Epithelial cell of esophagus (primary cell): ENCODE results near the gene TBC1D5.

Source experiments
- DNase-seq: peaks from one replicate; pipeline ENCODE4 v3.0.0; 2010; ENCODE audit warnings: low read depth
- H3K4me3 ChIP-seq: 2 replicates; pipeline ENCODE4 v1.5.1; 2011; ENCODE audit warnings: mild to moderate bottlenecking, low read length, control low read depth
- TF ChIP-seq, protein P1 (sequence below): IDR thresholded peaks from 2 replicates; pipeline ENCODE4 v1.5.1; 2011; ENCODE audit warnings: low read depth, mild to moderate bottlenecking, low read length, control low read depth, inconsistent platforms; ENCODE audit not compliant: insufficient read depth; ENCODE audit errors: missing control alignments

Gene TBC1D5

DNA sequence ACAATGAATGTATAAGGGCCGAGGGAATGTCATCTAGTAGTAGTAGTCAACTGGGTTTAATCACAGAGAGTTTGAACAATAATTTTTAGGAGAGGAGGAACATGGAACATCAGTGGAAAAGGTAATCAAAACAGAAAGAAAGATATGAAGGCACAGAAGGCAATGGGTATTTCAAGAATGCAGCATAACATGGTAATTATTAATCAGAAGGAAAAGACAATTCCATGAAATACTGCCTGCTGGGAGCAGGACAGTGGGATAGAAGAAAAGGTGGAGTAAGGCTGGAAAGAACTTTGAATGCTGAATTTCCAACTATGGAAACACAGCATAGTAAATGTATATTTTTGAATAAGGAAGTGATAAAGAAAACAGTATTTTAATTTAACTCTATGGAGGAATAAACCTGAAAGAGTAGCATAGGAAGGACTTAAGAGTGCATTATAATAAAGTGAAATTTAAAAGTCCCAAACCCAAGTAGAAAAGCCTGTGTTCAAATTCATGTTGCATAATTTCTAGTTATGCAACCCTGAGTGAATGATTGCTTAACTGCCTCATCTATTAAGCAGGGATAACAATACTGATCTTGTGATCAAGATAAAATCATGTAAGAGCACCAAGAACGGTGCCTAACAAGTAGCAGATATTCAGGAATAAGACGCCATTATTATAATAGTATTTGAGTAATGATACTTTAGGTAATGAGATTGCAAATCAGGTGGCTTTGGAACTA, 357.7 kb downstream of the TBC1D5 start:
- no peak overlapping the region for H3K4me3 ChIP-seq
- TF ChIP-seq, protein P1, sequence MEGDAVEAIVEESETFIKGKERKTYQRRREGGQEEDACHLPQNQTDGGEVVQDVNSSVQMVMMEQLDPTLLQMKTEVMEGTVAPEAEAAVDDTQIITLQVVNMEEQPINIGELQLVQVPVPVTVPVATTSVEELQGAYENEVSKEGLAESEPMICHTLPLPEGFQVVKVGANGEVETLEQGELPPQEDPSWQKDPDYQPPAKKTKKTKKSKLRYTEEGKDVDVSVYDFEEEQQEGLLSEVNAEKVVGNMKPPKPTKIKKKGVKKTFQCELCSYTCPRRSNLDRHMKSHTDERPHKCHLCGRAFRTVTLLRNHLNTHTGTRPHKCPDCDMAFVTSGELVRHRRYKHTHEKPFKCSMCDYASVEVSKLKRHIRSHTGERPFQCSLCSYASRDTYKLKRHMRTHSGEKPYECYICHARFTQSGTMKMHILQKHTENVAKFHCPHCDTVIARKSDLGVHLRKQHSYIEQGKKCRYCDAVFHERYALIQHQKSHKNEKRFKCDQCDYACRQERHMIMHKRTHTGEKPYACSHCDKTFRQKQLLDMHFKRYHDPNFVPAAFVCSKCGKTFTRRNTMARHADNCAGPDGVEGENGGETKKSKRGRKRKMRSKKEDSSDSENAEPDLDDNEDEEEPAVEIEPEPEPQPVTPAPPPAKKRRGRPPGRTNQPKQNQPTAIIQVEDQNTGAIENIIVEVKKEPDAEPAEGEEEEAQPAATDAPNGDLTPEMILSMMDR = no peak
- DNase-seq = peak; percentile 61

DNA sequence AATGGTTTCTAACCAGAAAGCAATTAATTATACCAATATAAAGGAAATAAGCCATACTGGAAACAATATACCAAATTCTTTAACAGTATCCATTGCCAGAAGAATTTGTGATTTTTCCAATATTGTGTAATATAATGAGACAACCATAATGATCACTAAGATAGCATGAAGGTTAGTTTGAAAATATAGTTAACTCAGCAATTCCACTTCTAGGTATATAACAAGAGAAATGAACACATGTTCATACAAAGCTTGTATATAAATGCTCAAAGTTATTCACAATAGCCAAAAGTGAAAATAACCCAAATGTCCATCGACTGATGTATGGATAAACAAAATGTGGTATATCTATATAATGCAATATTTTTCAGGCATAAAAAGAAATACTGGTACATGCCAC, 369.1 kb downstream of the TBC1D5 start:
- TF ChIP-seq, protein P1 = no peak
- no peak overlapping the region for H3K4me3 ChIP-seq
- DNase-seq = no peak

DNA sequence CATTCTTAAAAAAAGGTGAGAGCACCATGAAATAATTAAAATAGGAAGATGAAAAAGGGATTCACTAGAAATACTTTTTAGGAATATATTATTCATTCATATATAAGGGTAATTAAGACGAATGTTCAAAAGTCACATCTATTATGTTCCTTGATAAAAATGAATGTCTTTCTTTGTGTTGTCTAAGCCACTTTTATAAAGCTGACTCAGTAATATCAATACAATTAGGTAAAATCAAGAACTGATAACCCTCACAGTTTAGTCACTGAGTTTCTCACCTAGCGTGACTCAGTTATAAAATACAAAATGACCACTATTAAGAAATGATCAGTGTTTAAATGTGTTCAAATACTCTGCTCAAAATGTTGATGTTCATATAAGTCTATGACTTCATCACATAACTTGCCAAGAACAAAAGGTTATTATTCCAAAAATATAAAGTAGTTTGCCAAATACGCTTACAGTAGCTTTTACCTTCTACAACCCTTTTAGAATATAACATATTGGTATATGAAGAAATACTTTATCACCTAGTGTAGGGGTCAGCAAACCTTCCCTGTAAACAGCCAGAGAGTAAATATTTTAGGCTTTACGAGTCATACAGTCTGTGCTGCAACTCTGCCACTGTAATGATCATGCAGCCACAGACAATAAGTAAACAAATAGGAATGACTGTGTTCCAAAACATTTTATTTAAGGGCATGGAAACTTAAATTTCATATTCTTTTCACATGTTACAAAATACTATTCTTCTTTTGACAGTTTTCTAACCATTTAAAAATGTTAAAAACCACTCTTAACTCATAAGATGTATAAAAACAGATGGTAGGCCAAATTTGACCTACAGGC, 369.8 kb downstream of the TBC1D5 start:
- peak; percentile 54 for DNase-seq
- TF ChIP-seq, protein P1 = no peak
- H3K4me3 ChIP-seq = no peak overlapping the region

DNA sequence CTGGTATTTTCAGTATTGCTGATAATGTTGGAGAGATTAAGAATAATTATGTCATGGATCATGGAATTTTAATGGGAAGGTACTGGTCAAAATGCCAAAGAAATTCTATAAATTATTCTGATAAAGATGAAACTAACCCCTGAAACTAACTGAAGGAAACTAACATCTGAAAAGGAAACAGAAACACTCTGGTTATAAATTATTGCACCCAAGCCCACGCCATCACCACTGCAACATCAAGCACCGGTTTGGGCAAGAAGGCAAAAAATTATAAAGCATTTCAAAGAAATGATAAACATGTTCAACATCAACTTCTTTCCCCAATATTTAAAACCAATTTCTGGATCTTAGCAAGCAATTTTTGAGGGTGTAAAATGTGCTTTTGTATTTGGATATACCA, 372.5 kb downstream of the TBC1D5 start:
- no peak overlapping the region for H3K4me3 ChIP-seq
- TF ChIP-seq, protein P1 = no peak
- no peak for DNase-seq

DNA sequence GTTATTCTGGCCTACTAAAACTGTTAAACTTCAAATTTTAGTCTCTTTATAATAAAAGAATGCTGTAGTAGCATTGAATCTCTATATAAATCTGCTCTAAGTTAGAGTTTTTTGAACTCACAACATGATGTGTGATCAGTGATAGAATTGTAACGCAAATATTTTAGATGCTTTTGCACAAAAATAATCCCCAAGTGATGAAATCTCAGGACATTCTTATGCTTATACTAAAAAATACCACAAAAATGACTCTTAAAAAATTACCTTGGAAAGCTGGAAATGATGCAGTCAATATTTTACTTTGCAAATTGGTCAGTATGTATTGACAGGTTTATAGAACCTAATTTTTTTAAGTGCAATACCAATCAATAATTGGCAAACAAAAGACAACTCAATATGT, 375.3 kb downstream of the TBC1D5 start:
- no peak for DNase-seq
- TF ChIP-seq, protein P1 = no peak
- no peak overlapping the region for H3K4me3 ChIP-seq

DNA sequence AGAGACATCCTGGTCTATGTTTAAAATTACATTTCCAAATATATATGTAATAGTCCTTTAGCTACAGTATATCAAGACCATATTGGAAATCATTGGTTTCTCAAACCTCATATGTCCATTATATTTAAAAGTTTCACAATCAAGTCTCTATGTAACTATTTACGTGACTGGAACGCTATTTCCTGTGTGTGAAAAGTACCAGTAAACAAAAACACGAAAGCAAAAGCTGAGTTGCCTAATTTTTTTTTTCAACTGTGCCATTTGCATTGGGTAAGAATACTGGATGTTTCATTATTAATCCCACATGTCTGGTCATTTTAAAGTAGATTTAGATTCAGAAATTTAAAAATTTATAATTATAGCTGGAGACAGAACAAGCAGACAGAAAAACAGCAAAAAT, 381.4 kb downstream of the TBC1D5 start:
- DNase-seq = no peak
- H3K4me3 ChIP-seq = no peak overlapping the region
- TF ChIP-seq, protein P1 = no peak
